ENCODE measurements around the gene COIL. TPM values are rescaled to one million over a fixed set of nuclear protein-coding genes. Genes with fewer than 3 reads are reported as not detected.
A peak's percentile ranks its signal among the peaks of the same experiment; 100 is the strongest.

The COIL gene
- total and polyA plus RNA-seq, 9 of the 15 experiments (the other 6 are each of a cell fraction or from before 2014, with no cell fraction given), result 23.9 to 41.3 (median 28.7) TPM

DNA sequence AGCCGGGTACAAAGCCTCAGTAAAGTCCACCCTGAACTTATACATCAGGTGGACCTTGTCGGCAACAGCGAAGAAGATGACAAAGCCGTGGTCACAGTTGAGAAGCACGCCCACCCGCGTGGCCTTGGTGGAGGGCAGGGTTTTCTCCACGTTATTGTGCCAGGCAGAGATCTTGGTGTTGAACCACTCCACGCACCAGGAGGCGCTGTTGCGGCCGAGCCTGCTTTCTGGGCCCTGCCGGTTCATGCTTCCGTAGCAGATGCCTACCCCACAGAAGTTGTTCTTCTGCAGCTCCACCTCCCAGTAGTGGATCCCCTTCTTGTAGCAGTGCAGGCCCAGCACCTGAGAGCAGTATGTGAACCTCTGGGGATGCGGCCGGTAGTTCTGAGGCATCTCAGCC lies 69.1 kb downstream of the COIL start (continued):
- TF ChIP-seq RAD21 (CRISPR knock-in tag; conservative IDR thresholded peaks at IDR 0.05 in 1 of 2, IDR thresholded peaks at IDR 0.05 in 1 of 2), result peak in 1 of 2 experiments; percentile 38; a peak in 2 of 4 replicates
- TF ChIP-seq TCFL5 (CRISPR knock-in tag; conservative IDR thresholded peaks at IDR 0.05), result no peak
- no peak for TF ChIP-seq GTF2A2 (tag; IDR thresholded peaks at IDR 0.05)
- no peak for TF ChIP-seq COPS2 (conservative IDR thresholded peaks at IDR 0.05)
- no peak for TF ChIP-seq SRSF9 (IDR thresholded peaks at IDR 0.05; ENCODE audit: borderline replicate concordance, low read depth, low read length)
- peak; percentile 28 for TF ChIP-seq ZFP36 (IDR thresholded peaks at IDR 0.05; ENCODE audit: low read depth, low read length, partially characterized antibody)
- TF ChIP-seq, protein P1, sequence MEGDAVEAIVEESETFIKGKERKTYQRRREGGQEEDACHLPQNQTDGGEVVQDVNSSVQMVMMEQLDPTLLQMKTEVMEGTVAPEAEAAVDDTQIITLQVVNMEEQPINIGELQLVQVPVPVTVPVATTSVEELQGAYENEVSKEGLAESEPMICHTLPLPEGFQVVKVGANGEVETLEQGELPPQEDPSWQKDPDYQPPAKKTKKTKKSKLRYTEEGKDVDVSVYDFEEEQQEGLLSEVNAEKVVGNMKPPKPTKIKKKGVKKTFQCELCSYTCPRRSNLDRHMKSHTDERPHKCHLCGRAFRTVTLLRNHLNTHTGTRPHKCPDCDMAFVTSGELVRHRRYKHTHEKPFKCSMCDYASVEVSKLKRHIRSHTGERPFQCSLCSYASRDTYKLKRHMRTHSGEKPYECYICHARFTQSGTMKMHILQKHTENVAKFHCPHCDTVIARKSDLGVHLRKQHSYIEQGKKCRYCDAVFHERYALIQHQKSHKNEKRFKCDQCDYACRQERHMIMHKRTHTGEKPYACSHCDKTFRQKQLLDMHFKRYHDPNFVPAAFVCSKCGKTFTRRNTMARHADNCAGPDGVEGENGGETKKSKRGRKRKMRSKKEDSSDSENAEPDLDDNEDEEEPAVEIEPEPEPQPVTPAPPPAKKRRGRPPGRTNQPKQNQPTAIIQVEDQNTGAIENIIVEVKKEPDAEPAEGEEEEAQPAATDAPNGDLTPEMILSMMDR (IDR thresholded peaks at IDR 0.05 in 2 of 3, conservative IDR thresholded peaks at IDR 0.05 in 1 of 3; ENCODE audit: insufficient read depth in 2 of 3, low read depth in 1 of 3, low read length in 3 of 3), result peak; percentile 59 to 67 (median 63)
- no peak for TF ChIP-seq ZC3H8 (IDR thresholded peaks at IDR 0.05)

DNA sequence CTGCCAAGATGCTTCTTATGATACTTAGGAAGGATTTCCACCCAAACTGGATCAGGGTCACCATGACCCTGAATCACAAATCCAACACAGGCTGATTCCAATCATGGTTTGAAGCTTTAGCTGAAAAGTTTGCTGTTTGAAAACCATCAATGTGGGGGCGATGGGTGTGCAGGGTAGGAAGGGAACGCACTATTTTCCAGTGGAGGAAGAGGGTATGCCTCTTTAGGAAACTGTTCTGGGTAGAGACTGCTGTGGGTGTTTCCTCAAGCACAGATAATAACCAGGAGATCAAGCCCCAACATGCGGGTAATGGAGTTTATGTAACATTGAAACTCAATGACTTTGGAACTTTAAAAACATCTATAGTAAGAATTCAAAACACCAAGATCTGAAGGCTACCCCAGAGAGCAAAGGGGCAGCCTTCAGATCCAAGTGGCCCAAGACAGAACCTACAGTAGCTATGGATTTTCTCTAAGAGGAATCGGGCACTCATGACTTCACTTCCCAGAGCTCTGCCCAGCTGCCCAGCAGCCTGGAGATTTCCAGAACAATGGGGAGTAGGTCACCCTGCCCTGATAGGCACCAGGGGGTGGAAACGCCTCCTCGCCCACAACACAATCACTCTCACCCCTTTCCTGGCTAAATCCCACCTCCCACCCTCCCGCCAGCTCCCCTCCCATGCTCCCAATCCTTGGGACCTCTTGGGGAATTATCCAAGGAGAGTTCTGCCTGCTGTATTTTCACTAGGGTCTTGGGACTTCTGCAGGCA lies 69.8 kb downstream of the COIL start:
- Histone ChIP-seq H3K27me3 (ENCODE audit: control insufficient read depth in 2 of 2, insufficient read depth in 2 of 2, low read length in 2 of 2) (no peaks in the 10 kb centered on the region), H4K20me1 (replicated peaks; ENCODE audit: control insufficient read depth, insufficient read depth, low read length) (no peaks in the 10 kb centered on the region), H2AFZ (ENCODE audit: low read depth, low read length) (no peak overlapping the region), H3K4me3 (no peak overlapping the region), H3K4me1 (replicated peaks in 1 of 2; ENCODE audit: control insufficient read depth in 2 of 2, insufficient read depth in 2 of 2, low read length in 2 of 2) (no peaks in the 10 kb centered on the region), H3K36me3 (ENCODE audit: control insufficient read depth, insufficient read depth, low read length) (peaks cover 76% of the 10 kb centered on the region), H3K4me2 (ENCODE audit: insufficient read depth, low read length) (no peak overlapping the region), H3K27ac (ENCODE audit: extremely low read depth, low read depth, low read length) (no peak overlapping the region), H3K9me1 (ENCODE audit: control insufficient read depth, insufficient read depth, low read length) (peaks cover 5% of the 10 kb centered on the region), H3K9me3 (replicated peaks; ENCODE audit: control insufficient read depth, insufficient read depth, low read depth, low read length) (no peaks in the 10 kb centered on the region), H3K9ac (ENCODE audit: insufficient read depth in 1 of 2, low read depth in 2 of 2, low read length in 2 of 2) (no peak overlapping the region), H3K79me2 (ENCODE audit: control insufficient read depth, insufficient read depth, low read length) (no peaks in the 10 kb centered on the region)
- no TSS peak for BruUV-seq (replicated peaks)
- intact Hi-C loops (cut with micrococcal nuclease), result loop anchor here (5.0 kb wide), 1 partner anchor 51 kb away; no protein-coding TSS in a partner anchor
- 88% methylated on average over 7 of the region's 7 CpGs for WGBS (ENCODE audit: insufficient coverage, low coverage, missing lambda C conversion rate)
- ATAC-seq (no peak), FAIRE-seq (no peak), DNase-seq (ENCODE audit: extremely low read depth in 1 of 4, low spot score in 3 of 4) (no peak)
- CTCF ChIA-PET (ENCODE audit: low intra/inter-chr PET ratio), result no interaction called here
- in situ Hi-C loops (cut with MboI), result no loop called here
- POLR2A ChIA-PET, result interaction anchor here (0.6 to 3.9 kb wide), 3 partner anchors 14 to 40 kb away, joined by 3 to 13 read pairs (median 4); no protein-coding TSS in a partner anchor
- TF ChIP-seq EWSR1 (IDR thresholded peaks at IDR 0.05; ENCODE audit: borderline replicate concordance, low read depth, partially characterized antibody), result no peak
- TF ChIP-seq CREB1 (IDR thresholded peaks at IDR 0.05), result no peak
- no peak for TF ChIP-seq CREB1 (CRISPR knock-in tag; IDR thresholded peaks at IDR 0.05)
- TF ChIP-seq MTF1 (CRISPR knock-in tag; IDR thresholded peaks at IDR 0.05; ENCODE audit: borderline replicate concordance), result no peak
- TF ChIP-seq, protein P2, sequence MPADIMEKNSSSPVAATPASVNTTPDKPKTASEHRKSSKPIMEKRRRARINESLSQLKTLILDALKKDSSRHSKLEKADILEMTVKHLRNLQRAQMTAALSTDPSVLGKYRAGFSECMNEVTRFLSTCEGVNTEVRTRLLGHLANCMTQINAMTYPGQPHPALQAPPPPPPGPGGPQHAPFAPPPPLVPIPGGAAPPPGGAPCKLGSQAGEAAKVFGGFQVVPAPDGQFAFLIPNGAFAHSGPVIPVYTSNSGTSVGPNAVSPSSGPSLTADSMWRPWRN (IDR thresholded peaks at IDR 0.05; ENCODE audit: low read depth), result no peak
- TF ChIP-seq NCOA2 (IDR thresholded peaks at IDR 0.05; ENCODE audit: partially characterized antibody in 2 of 2), result no peak
- no peak for TF ChIP-seq U2AF2 (optimal IDR thresholded peaks at IDR 0.05; ENCODE audit: low read depth, low read length)
- TF ChIP-seq, protein P3, sequence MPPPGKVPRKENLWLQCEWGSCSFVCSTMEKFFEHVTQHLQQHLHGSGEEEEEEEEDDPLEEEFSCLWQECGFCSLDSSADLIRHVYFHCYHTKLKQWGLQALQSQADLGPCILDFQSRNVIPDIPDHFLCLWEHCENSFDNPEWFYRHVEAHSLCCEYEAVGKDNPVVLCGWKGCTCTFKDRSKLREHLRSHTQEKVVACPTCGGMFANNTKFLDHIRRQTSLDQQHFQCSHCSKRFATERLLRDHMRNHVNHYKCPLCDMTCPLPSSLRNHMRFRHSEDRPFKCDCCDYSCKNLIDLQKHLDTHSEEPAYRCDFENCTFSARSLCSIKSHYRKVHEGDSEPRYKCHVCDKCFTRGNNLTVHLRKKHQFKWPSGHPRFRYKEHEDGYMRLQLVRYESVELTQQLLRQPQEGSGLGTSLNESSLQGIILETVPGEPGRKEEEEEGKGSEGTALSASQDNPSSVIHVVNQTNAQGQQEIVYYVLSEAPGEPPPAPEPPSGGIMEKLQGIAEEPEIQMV (tag; conservative IDR thresholded peaks at IDR 0.05; ENCODE audit: low read depth), result no peak
